ENCODE measurements around the gene LRP1-AS. TPM values are rescaled to one million over a fixed set of nuclear protein-coding genes. Genes with fewer than 3 reads are reported as not detected.

The LRP1-AS gene
- total RNA-seq, 1 donor from 2014 or later, result not detected

- H3K4me3 Mint-ChIP-seq (ENCODE audit: unreplicated experiment), result no peak overlapping the region
- Histone ChIP-seq H3K27me3 (ENCODE audit: insufficient read depth, low read length) (no peaks in the 10 kb centered on the region), H3K9me3 (ENCODE audit: insufficient read depth, low read depth, low read length) (no peaks in the 10 kb centered on the region), H3K4me1 (ENCODE audit: insufficient read depth, low read length) (no peaks in the 10 kb centered on the region), H3K9ac (ENCODE audit: low read length) (no peak overlapping the region), H3K4me3 (ENCODE audit: insufficient read depth, low read depth, low read length) (no peak overlapping the region), H3K36me3 (ENCODE audit: insufficient read depth, low read length) (peaks cover 40% of the 10 kb centered on the region), H3K79me2 (ENCODE audit: insufficient read depth, low read length) (no peaks in the 10 kb centered on the region), H4K20me1 (ENCODE audit: insufficient read depth, low read length) (peaks cover 69% of the 10 kb centered on the region), H3K4me2 (ENCODE audit: low read length) (no peak overlapping the region), H3K27ac (ENCODE audit: low read depth, low read length) (no peak overlapping the region), H2AFZ (ENCODE audit: low read depth, low read length) (no peak overlapping the region)
- FAIRE-seq, result no peak
- peak; percentile 28 for DNase-seq (ENCODE audit: low read depth)
- no peak overlapping the region for H3K27ac Mint-ChIP-seq (ENCODE audit: unreplicated experiment)
- no peaks in the 10 kb centered on the region for H3K9me3 Mint-ChIP-seq (ENCODE audit: unreplicated experiment)
- TF ChIP-seq CTCF (IDR thresholded peaks at IDR 0.05; ENCODE audit: insufficient read depth, low read depth, low read length) (no peak), EZH2 (IDR thresholded peaks at IDR 0.05; ENCODE audit: insufficient read depth, low read length) (no peak)
- H3K36me3 Mint-ChIP-seq (ENCODE audit: low read depth, unreplicated experiment), result peaks cover 30% of the 10 kb centered on the region
- no peaks in the 10 kb centered on the region for H3K4me1 Mint-ChIP-seq (ENCODE audit: low read depth, unreplicated experiment)
- no peaks in the 10 kb centered on the region for H3K27me3 Mint-ChIP-seq (ENCODE audit: low read depth, unreplicated experiment)
These were observed 44.0 kb upstream of the LRP1-AS start for GRCh38 chr12:57191410-57191809.

- Histone ChIP-seq H3K27ac (ENCODE audit: low read depth, low read length) (no peak overlapping the region), H3K4me3 (ENCODE audit: insufficient read depth, low read depth, low read length) (no peak overlapping the region), H3K36me3 (ENCODE audit: insufficient read depth, low read length) (peaks cover 42% of the 10 kb centered on the region), H3K27me3 (ENCODE audit: insufficient read depth, low read length) (no peaks in the 10 kb centered on the region), H3K9me3 (ENCODE audit: insufficient read depth, low read depth, low read length) (no peaks in the 10 kb centered on the region), H3K4me2 (ENCODE audit: low read length) (no peak overlapping the region), H4K20me1 (ENCODE audit: insufficient read depth, low read length) (peaks cover 69% of the 10 kb centered on the region), H3K79me2 (ENCODE audit: insufficient read depth, low read length) (no peaks in the 10 kb centered on the region), H3K4me1 (ENCODE audit: insufficient read depth, low read length) (no peaks in the 10 kb centered on the region), H2AFZ (ENCODE audit: low read depth, low read length) (no peak overlapping the region), H3K9ac (ENCODE audit: low read length) (no peak overlapping the region)
- TF ChIP-seq CTCF (IDR thresholded peaks at IDR 0.05; ENCODE audit: insufficient read depth, low read depth, low read length) (no peak), EZH2 (IDR thresholded peaks at IDR 0.05; ENCODE audit: insufficient read depth, low read length) (no peak)
- Mint-ChIP-seq H3K27ac (ENCODE audit: unreplicated experiment) (no peak overlapping the region), H3K9me3 (ENCODE audit: unreplicated experiment) (no peaks in the 10 kb centered on the region), H3K27me3 (ENCODE audit: low read depth, unreplicated experiment) (no peaks in the 10 kb centered on the region), H3K4me3 (ENCODE audit: unreplicated experiment) (no peak overlapping the region), H3K4me1 (ENCODE audit: low read depth, unreplicated experiment) (no peaks in the 10 kb centered on the region), H3K36me3 (ENCODE audit: low read depth, unreplicated experiment) (peaks cover 30% of the 10 kb centered on the region)
- FAIRE-seq (no peak), DNase-seq (ENCODE audit: low read depth) (no peak)
These were observed 43.4 kb upstream of the LRP1-AS start for GRCh38 chr12:57190821-57191220.

GRCh38 chr12:57190037-57190436 is 42.6 kb upstream of the LRP1-AS start:
- Mint-ChIP-seq H3K27ac (ENCODE audit: unreplicated experiment) (no peak overlapping the region), H3K36me3 (ENCODE audit: low read depth, unreplicated experiment) (peaks cover 29% of the 10 kb centered on the region), H3K27me3 (ENCODE audit: low read depth, unreplicated experiment) (no peaks in the 10 kb centered on the region), H3K9me3 (ENCODE audit: unreplicated experiment) (no peaks in the 10 kb centered on the region), H3K4me1 (ENCODE audit: low read depth, unreplicated experiment) (no peaks in the 10 kb centered on the region), H3K4me3 (ENCODE audit: unreplicated experiment) (no peak overlapping the region)
- Histone ChIP-seq H3K4me1 (ENCODE audit: insufficient read depth, low read length) (no peaks in the 10 kb centered on the region), H3K36me3 (ENCODE audit: insufficient read depth, low read length) (peaks cover 47% of the 10 kb centered on the region), H3K9me3 (ENCODE audit: insufficient read depth, low read depth, low read length) (no peaks in the 10 kb centered on the region), H3K79me2 (ENCODE audit: insufficient read depth, low read length) (no peaks in the 10 kb centered on the region), H3K9ac (ENCODE audit: low read length) (no peak overlapping the region), H3K4me3 (ENCODE audit: insufficient read depth, low read depth, low read length) (no peak overlapping the region), H3K27ac (ENCODE audit: low read depth, low read length) (no peak overlapping the region), H3K4me2 (ENCODE audit: low read length) (no peak overlapping the region), H2AFZ (ENCODE audit: low read depth, low read length) (no peak overlapping the region), H3K27me3 (ENCODE audit: insufficient read depth, low read length) (no peaks in the 10 kb centered on the region), H4K20me1 (ENCODE audit: insufficient read depth, low read length) (peaks cover 70% of the 10 kb centered on the region)
- peak; percentile 15 for DNase-seq (ENCODE audit: low read depth)
- TF ChIP-seq CTCF (IDR thresholded peaks at IDR 0.05; ENCODE audit: insufficient read depth, low read depth, low read length), result no peak
- no peak for TF ChIP-seq EZH2 (IDR thresholded peaks at IDR 0.05; ENCODE audit: insufficient read depth, low read length)
- FAIRE-seq, result no peak
